Measurements from ENCODE around the gene SPATA19.

The SPATA19 gene

GRCh38 chr11:133835593-133836548, 9.4 kb downstream of the SPATA19 start:
- no peak for DNase-seq

- DNase-seq: no peak
Observed at GRCh38 chr11:133834682-133835592, 10.4 kb downstream of the SPATA19 start.

- DNase-seq: no peak
Observed at GRCh38 chr11:133833898-133834681, 11.2 kb downstream of the SPATA19 start.

- DNase-seq: no peak
Observed at GRCh38 chr11:133832991-133833897, 12.1 kb downstream of the SPATA19 start.

GRCh38 chr11:133832096-133832990, 13.0 kb downstream of the SPATA19 start:
- no peak for DNase-seq

- DNase-seq: no peak
Observed at GRCh38 chr11:133830931-133831907, 14.1 kb downstream of the SPATA19 start.

GRCh38 chr11:133829566-133829965, 15.7 kb downstream of the SPATA19 start:
- DNase-seq: no peak

GRCh38 chr11:133828871-133829270, 16.4 kb downstream of the SPATA19 start:
- DNase-seq: no peak

GRCh38 chr11:133827556-133827955, 17.8 kb downstream of the SPATA19 start:
- DNase-seq: no peak

GRCh38 chr11:133826866-133827265, 18.4 kb downstream of the SPATA19 start:
- no peak for DNase-seq

GRCh38 chr11:133825666-133826065, 19.6 kb downstream of the SPATA19 start:
- DNase-seq: no peak

- DNase-seq: no peak
Observed at GRCh38 chr11:133825156-133825555, 20.2 kb downstream of the SPATA19 start.

GRCh38 chr11:133824593-133824992, 20.7 kb downstream of the SPATA19 start:
- DNase-seq: no peak

- DNase-seq: no peak
Observed at GRCh38 chr11:133823614-133824013, 21.7 kb downstream of the SPATA19 start.

- DNase-seq: no peak
Observed at GRCh38 chr11:133823211-133823610, 22.1 kb downstream of the SPATA19 start.

GRCh38 chr11:133821776-133822175, 23.5 kb downstream of the SPATA19 start:
- DNase-seq: no peak

- no peak for DNase-seq
Observed at GRCh38 chr11:133819746-133820315, 25.5 kb downstream of the SPATA19 start.

- DNase-seq: no peak
Observed at GRCh38 chr11:133819114-133819513, 26.2 kb downstream of the SPATA19 start.

GRCh38 chr11:133818302-133818701, 27.0 kb downstream of the SPATA19 start:
- DNase-seq: no peak
